Measurements from ENCODE around the gene SLC17A1.

DNA sequence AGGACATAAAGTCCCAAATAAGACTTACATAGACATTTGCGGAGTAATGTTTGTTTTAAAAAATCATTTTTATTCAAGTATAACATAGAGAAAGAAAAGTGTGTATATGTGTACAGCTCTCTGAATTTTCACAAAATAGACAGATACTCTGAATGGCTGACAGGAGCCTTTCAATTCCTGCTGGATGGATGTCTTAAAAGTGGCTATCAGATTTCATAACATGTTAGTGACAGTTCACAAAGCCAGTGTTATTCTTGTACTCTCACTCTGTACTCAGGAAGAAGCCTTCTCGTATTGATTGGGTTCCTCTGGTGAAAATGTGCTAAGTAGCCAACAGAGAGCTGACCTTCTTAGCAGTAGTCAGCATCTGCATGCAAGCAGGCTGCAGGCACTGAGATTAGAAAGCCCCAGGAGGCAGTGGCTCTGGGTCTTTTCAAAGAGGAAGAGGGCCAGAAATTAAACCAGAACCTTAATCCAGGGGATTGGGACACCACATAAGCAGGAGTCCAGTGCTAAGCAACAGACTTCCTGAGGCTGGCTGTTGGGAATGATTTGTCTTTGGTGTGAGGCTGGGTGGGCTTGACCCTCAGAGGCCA lies 57.6 kb downstream of the SLC17A1 start:
- TF ChIP-seq, protein P1, sequence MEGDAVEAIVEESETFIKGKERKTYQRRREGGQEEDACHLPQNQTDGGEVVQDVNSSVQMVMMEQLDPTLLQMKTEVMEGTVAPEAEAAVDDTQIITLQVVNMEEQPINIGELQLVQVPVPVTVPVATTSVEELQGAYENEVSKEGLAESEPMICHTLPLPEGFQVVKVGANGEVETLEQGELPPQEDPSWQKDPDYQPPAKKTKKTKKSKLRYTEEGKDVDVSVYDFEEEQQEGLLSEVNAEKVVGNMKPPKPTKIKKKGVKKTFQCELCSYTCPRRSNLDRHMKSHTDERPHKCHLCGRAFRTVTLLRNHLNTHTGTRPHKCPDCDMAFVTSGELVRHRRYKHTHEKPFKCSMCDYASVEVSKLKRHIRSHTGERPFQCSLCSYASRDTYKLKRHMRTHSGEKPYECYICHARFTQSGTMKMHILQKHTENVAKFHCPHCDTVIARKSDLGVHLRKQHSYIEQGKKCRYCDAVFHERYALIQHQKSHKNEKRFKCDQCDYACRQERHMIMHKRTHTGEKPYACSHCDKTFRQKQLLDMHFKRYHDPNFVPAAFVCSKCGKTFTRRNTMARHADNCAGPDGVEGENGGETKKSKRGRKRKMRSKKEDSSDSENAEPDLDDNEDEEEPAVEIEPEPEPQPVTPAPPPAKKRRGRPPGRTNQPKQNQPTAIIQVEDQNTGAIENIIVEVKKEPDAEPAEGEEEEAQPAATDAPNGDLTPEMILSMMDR (IDR thresholded peaks at IDR 0.05), result no peak
- no peak for TF ChIP-seq POLR2A (IDR thresholded peaks at IDR 0.05)
